GM06990 (cell line): ENCODE data around the gene RRP9.

ENCODE experiments used
- DNase-seq: peaks from one replicate; pipeline ENCODE4 v3.0.0-alpha.2; 2011; ENCODE audit not compliant: insufficient read length; ENCODE audit errors: extremely low read depth
- H3K27me3 ChIP-seq: replicated peaks from 2 replicates; pipeline ENCODE4 v1.6.0; 2011; ENCODE audit warnings: low read length; ENCODE audit not compliant: control insufficient read depth, insufficient read depth
- H3K36me3 ChIP-seq: 2 replicates; pipeline ENCODE4 v1.5.1; 2011; ENCODE audit warnings: low read length; ENCODE audit not compliant: control insufficient read depth, insufficient read depth
- H3K4me3 ChIP-seq: replicated peaks from 2 replicates; pipeline ENCODE4 v1.5.1; 2011; ENCODE audit warnings: low read depth, mild to moderate bottlenecking, control low read depth, low read length
- CTCF ChIP-seq: IDR thresholded peaks from 2 replicates; pipeline ENCODE4 v1.5.1; 2011; ENCODE audit warnings: low read length, control low read depth, mild to moderate bottlenecking, inconsistent platforms; ENCODE audit not compliant: insufficient read depth, poor library complexity, severe bottlenecking

RRP9 gene

GRCh38 chr3:51980253-51980652, 38.5 kb upstream of the RRP9 start:
- no peak for TF ChIP-seq CTCF
- no peak for DNase-seq
- Histone ChIP-seq H3K4me3 (no peak overlapping the region), H3K36me3 (no peaks in the 10 kb centered on the region), H3K27me3 (no peaks in the 10 kb centered on the region)

- Histone ChIP-seq H3K36me3 (no peaks in the 10 kb centered on the region), H3K4me3 (no peak overlapping the region), H3K27me3 (no peaks in the 10 kb centered on the region)
- TF ChIP-seq CTCF, result no peak
- DNase-seq, result no peak
Measured at GRCh38 chr3:51978143-51978502, 36.4 kb upstream of the RRP9 start.

- Histone ChIP-seq H3K36me3 (no peaks in the 10 kb centered on the region), H3K27me3 (no peaks in the 10 kb centered on the region), H3K4me3 (no peak overlapping the region)
- no peak for DNase-seq
- no peak for TF ChIP-seq CTCF
Measured at GRCh38 chr3:51977446-51978142, 35.9 kb upstream of the RRP9 start.

GRCh38 chr3:51975852-51976549, 34.3 kb upstream of the RRP9 start:
- Histone ChIP-seq H3K36me3 (no peaks in the 10 kb centered on the region), H3K27me3 (no peaks in the 10 kb centered on the region), H3K4me3 (peak overlapping the region; percentile 97)
- DNase-seq, result peak; percentile 43
- no peak for TF ChIP-seq CTCF

GRCh38 chr3:51974963-51975851, 33.5 kb upstream of the RRP9 start, which contains the start of gene ABHD14A:
TSS of gene ABHD14A (plus strand) at chr3:51975064. CDS start at chr3:51975136, 72 bp downstream.
- DNase-seq, result peak; percentile 87
- TF ChIP-seq CTCF, result no peak
- Histone ChIP-seq H3K27me3 (no peaks in the 10 kb centered on the region), H3K4me3 (peak within 1 kb of the TSS; percentile 97), H3K36me3 (peaks cover 2% of the 10 kb centered on the region; the same call in 1 of the 2 replicates)
